HCT116 (cell line): ENCODE data around the gene SDC1. TPM values are rescaled to one million over a fixed set of nuclear protein-coding genes. Genes with fewer than 3 reads are reported as not detected.

Experiments used
- ATAC-seq: fragments of 200-7000 bp; cut with Tn5 transposase; 2 replicates; pipeline ENCODE4 v1.9.1; 2020; ENCODE audit warnings: mild to moderate bottlenecking, moderate library complexity
- BruUV-seq: library from RNA; stranded (reverse); fragments of 400-500 nt; replicated peaks from 2 replicates; lab custom pipeline; 2021; lab: Mats Ljungman, UMichigan
- CTCF ChIA-PET: fragments of 300-600 bp; sonication (Branson Sonifier 250); formaldehyde crosslinking; loops from one replicate; lab custom pipeline; 2021; ENCODE audit warnings: antibody characterized with exemption; lab: Charles Lee
- POLR2A ChIA-PET: fragments of 300-600, 350-600 bp; sonication (Branson Sonifier 250); formaldehyde crosslinking; loops from one replicate; lab custom pipeline; 2021; ENCODE audit warnings: antibody characterized with exemption; lab: Charles Lee
- RAD21 ChIA-PET, 2 experiments: fragments of 300-600 bp; sonication (Branson Sonifier 250); formaldehyde crosslinking; loops; one replicate each; lab custom pipeline; 2023; ENCODE audit warnings: low total read pairs in 2 of 2; ENCODE audit not compliant: uncharacterized antibody in 2 of 2, unreplicated experiment in 2 of 2, low non-redundant PET in 1 of 2; lab: Charles Lee
- DNase-seq: peaks from one replicate; pipeline ENCODE4 v3.0.0-alpha.2; 2010; ENCODE audit warnings: low read depth, low spot score
- H2AFZ ChIP-seq: fragments of 200-600 bp; shearing (Covaris generic), sonication (generic); 2 replicates; pipeline ENCODE4 v1.6.1; 2017; ENCODE audit warnings: low read depth, mixed run types, mixed read lengths, antibody characterized with exemption, low read length; ENCODE audit not compliant: poor library complexity, severe bottlenecking
- H3K27ac ChIP-seq: 2 replicates; pipeline ENCODE4 v1.5.1; 2012; ENCODE audit warnings: low read depth, low read length
- H3K27me3 ChIP-seq: fragments of 200-600 bp; sonication (generic); 2 replicates; pipeline ENCODE4 v1.6.1; 2016; ENCODE audit warnings: mixed run types, low read length, mixed read lengths; ENCODE audit not compliant: insufficient read depth
- H3K36me3 ChIP-seq, 2 experiments: fragments of 200-500 bp in 1 of 2; fragments of 200-600 bp in 1 of 2; sonication (Bioruptor generic) in 1 of 2; sonication (generic) in 1 of 2; 2 replicates each; pipeline versions ENCODE4 v1.5.1 to v1.6.1; 2014 to 2016; ENCODE audit warnings: low read length in 2 of 2, inconsistent platforms in 1 of 2, mixed read lengths in 1 of 2, mixed run types in 1 of 2; ENCODE audit not compliant: insufficient read depth in 2 of 2, control insufficient read depth in 1 of 2
- H3K4me1 ChIP-seq, 2 experiments: fragments of 200-600 bp in 1 of 2; sonication (generic) in 1 of 2; 2 replicates each; pipeline versions ENCODE4 v1.5.1 to v1.6.1; 2012 to 2017; ENCODE audit warnings: low read length in 2 of 2, inconsistent platforms in 1 of 2, mild to moderate bottlenecking in 1 of 2, mixed read lengths in 1 of 2, mixed run types in 1 of 2, moderate library complexity in 1 of 2; ENCODE audit not compliant: insufficient read depth in 2 of 2, control insufficient read depth in 1 of 2
- H3K4me2 ChIP-seq: fragments of 200-600 bp; sonication (generic); 2 replicates; pipeline ENCODE4 v1.6.1; 2017; ENCODE audit warnings: mixed run types, low read length, mixed read lengths
- H3K4me3 ChIP-seq, 2 experiments: fragments of 200-600 bp in 1 of 2; sonication (generic) in 1 of 2; replicated peaks in 1 of 2; 2 replicates each; pipeline ENCODE4 v1.5.1; 2011 to 2016; ENCODE audit warnings: low read length in 2 of 2, control low read depth in 1 of 2, low read depth in 1 of 2, mild to moderate bottlenecking in 1 of 2, mixed read lengths in 1 of 2, mixed run types in 1 of 2
- H3K79me2 ChIP-seq: fragments of 200-600 bp; sonication (generic); 2 replicates; pipeline ENCODE4 v1.6.1; 2017; ENCODE audit warnings: mild to moderate bottlenecking, mixed run types, low read length, moderate library complexity, mixed read lengths; ENCODE audit not compliant: insufficient read depth
- H3K9ac ChIP-seq: fragments of 200-600 bp; sonication (generic); 2 replicates; pipeline ENCODE4 v1.6.1; 2016; ENCODE audit warnings: low read length, mixed read lengths
- H3K9me2 ChIP-seq: fragments of 200-600 bp; sonication (generic), shearing (Covaris generic); 2 replicates; pipeline ENCODE4 v1.6.1; 2017; ENCODE audit warnings: mixed run types, mild to moderate bottlenecking, moderate library complexity; ENCODE audit not compliant: insufficient read depth
- H3K9me3 ChIP-seq, 2 experiments: fragments of 200-500 bp in 1 of 2; fragments of 200-600 bp in 1 of 2; sonication (Bioruptor generic) in 1 of 2; sonication (generic) in 1 of 2; 2 replicates each; pipeline ENCODE4 v1.6.1; 2014 to 2017; ENCODE audit warnings: low read length in 2 of 2, mixed read lengths in 2 of 2, inconsistent platforms in 1 of 2, low read depth in 1 of 2, mild to moderate bottlenecking in 1 of 2, mixed run types in 1 of 2, moderate library complexity in 1 of 2; ENCODE audit not compliant: control insufficient read depth in 1 of 2, insufficient read depth in 1 of 2
- H4K20me1 ChIP-seq: fragments of 200-600 bp; sonication (generic), shearing (Covaris generic); 2 replicates; pipeline ENCODE4 v1.6.1; 2017; ENCODE audit warnings: mixed run types, mild to moderate bottlenecking, moderate library complexity; ENCODE audit not compliant: insufficient read depth
- CTCF ChIP-seq, 3 experiments: fragments of 200-600 bp in 1 of 3; sonication (generic) in 1 of 3; IDR thresholded peaks in 2 of 3; conservative IDR thresholded peaks in 1 of 3; 2 replicates each; pipeline ENCODE4 v1.5.1; 2012 to 2017; ENCODE audit warnings: low read depth in 2 of 3, low read length in 2 of 3, antibody characterized with exemption in 1 of 3, borderline replicate concordance in 1 of 3, control low read depth in 1 of 3, mild to moderate bottlenecking in 1 of 3, mixed read lengths in 1 of 3, mixed run types in 1 of 3, moderate library complexity in 1 of 3; ENCODE audit not compliant: insufficient read depth in 1 of 3
- EGR1 ChIP-seq: IDR thresholded peaks from 2 replicates; pipeline ENCODE4 v1.6.1; 2012; ENCODE audit warnings: low read depth
- FOSL1 ChIP-seq: IDR thresholded peaks from 2 replicates; pipeline ENCODE4 v1.6.1; 2012; ENCODE audit warnings: low read depth
- JUND ChIP-seq: IDR thresholded peaks from 2 replicates; pipeline ENCODE4 v1.6.1; 2012
- POLR2A ChIP-seq: IDR thresholded peaks from 2 replicates; pipeline ENCODE4 v1.7.0; 2011; ENCODE audit warnings: borderline replicate concordance; ENCODE audit not compliant: insufficient read depth, insufficient read length; ENCODE audit errors: extremely low read depth
- SIN3A ChIP-seq: IDR thresholded peaks from 2 replicates; pipeline ENCODE4 v1.6.1; 2012; ENCODE audit warnings: low read depth
- ZBTB33 ChIP-seq: IDR thresholded peaks from 2 replicates; pipeline ENCODE4 v1.6.1; 2011; ENCODE audit warnings: mild to moderate bottlenecking, low read length, moderate library complexity; ENCODE audit not compliant: insufficient replicate concordance; ENCODE audit errors: extremely low read depth
- ZFX ChIP-seq: fragments of 450-650 bp; IDR thresholded peaks from 2 replicates; pipeline ENCODE4 v1.6.1; 2017
- ZNF274 ChIP-seq: fragments of 200-500 bp; sonication (Bioruptor generic); IDR thresholded peaks from 2 replicates; pipeline ENCODE4 v1.6.1; 2014; ENCODE audit warnings: mild to moderate bottlenecking, low read depth, low read length, inconsistent platforms
- intact Hi-C: fragments of 100-400 bp; cut with micrococcal nuclease; formaldehyde crosslinking; loops from 2 replicates; pipeline ENCODE4 v1.10.0; 2022
- total RNA-seq: library from RNA; stranded (reverse); gene quantifications from one replicate; pipeline ENCODE4 v1.2.1, GENCODE V29; 2021; ENCODE audit not compliant: unreplicated experiment
- TF ChIP-seq, protein P1 (sequence below): IDR thresholded peaks from 2 replicates; pipeline ENCODE4 v1.6.1; 2012

SDC1 gene
- total RNA-seq, 1 experiment from 2014 or later: 32.0 TPM

- TF ChIP-seq, protein P1, sequence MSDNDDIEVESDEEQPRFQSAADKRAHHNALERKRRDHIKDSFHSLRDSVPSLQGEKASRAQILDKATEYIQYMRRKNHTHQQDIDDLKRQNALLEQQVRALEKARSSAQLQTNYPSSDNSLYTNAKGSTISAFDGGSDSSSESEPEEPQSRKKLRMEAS: no peak
- TF ChIP-seq FOSL1 (no peak), EGR1 (no peak), CTCF (IDR thresholded peaks at IDR 0.05 in 2 of 3, conservative IDR thresholded peaks at IDR 0.05 in 1 of 3; ENCODE audit: borderline replicate concordance in 1 of 3, insufficient read depth in 1 of 3, low read depth in 2 of 3, low read length in 2 of 3) (no peak), POLR2A (no peak), ZBTB33 (no peak), SIN3A (no peak), ZNF274 (no peak)
Observed at GRCh38 chr2:20168048-20168726, 56.7 kb downstream of the SDC1 start (continued).

DNA sequence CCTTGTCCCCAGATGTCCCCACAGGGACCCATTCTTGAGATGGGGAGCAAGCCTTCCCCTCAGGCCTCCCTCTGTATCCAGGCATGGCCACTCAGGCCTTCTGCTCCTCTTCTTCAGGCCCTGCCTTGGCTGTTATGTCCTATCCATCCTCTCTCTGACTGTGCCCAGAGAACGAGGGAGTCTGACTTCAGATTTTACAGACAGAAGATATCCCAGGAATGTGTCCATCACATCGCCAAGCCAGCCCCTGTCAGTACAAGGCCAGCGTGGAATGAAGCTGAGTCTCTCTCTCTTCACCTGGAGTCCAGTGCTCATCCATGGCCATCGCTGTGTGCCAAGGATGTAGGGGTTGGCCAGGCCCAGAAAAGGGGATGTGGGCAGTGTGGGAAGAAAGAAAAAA lies 57.6 kb downstream of the SDC1 start:
- Histone ChIP-seq H3K27ac (no peak overlapping the region), H2AFZ (no peak overlapping the region), H3K4me1 (peaks cover 0 to 15% of the 10 kb centered on the region in 2 experiments; a peak in 2 of 4 replicates), H3K9ac (no peak overlapping the region), H3K9me3 (no peaks in the 10 kb centered on the region; a peak in 1 of 4 replicates), H3K79me2 (no peaks in the 10 kb centered on the region), H3K36me3 (no peaks in the 10 kb centered on the region), H3K4me2 (no peak overlapping the region), H3K4me3 (no peak overlapping the region), H4K20me1 (no peaks in the 10 kb centered on the region), H3K27me3 (no peaks in the 10 kb centered on the region), H3K9me2 (no peaks in the 10 kb centered on the region)
- TF ChIP-seq ZFX (no peak), SIN3A (no peak), JUND (no peak)
- BruUV-seq: no TSS peak
- POLR2A ChIA-PET: no interaction called here
- intact Hi-C loops: no loop called here
- DNase-seq: no peak
- CTCF ChIA-PET: no interaction called here
- RAD21 ChIA-PET: no interaction called here
- ATAC-seq: no peak
